ENCODE results near the gene PDHX.

DNA sequence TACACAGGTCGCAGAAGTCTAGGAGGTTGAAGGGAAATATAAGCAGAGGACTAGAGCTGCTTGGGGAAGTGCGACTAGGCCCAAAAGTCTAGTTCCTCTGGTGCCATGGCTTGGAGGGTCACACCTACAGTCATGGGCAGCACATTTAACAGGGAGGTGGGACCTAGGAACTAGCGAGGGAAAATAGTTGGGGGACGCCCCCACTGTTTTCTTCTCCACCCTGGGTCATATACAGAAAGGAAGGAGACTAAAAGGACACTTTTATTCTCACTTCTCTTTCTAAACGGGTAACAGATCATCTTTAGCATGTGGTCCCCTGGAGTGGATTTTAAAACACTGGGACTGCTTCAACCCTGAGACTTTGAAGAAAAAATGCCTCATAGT, 16.8 kb upstream of the PDHX start:
- no peak for TF ChIP-seq EP300 (IDR thresholded peaks at IDR 0.05)
- TF ChIP-seq, protein P1, sequence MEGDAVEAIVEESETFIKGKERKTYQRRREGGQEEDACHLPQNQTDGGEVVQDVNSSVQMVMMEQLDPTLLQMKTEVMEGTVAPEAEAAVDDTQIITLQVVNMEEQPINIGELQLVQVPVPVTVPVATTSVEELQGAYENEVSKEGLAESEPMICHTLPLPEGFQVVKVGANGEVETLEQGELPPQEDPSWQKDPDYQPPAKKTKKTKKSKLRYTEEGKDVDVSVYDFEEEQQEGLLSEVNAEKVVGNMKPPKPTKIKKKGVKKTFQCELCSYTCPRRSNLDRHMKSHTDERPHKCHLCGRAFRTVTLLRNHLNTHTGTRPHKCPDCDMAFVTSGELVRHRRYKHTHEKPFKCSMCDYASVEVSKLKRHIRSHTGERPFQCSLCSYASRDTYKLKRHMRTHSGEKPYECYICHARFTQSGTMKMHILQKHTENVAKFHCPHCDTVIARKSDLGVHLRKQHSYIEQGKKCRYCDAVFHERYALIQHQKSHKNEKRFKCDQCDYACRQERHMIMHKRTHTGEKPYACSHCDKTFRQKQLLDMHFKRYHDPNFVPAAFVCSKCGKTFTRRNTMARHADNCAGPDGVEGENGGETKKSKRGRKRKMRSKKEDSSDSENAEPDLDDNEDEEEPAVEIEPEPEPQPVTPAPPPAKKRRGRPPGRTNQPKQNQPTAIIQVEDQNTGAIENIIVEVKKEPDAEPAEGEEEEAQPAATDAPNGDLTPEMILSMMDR (IDR thresholded peaks at IDR 0.05), result no peak
- no peak for TF ChIP-seq POLR2A (IDR thresholded peaks at IDR 0.05)

Data from ovary (tissue), 3 donors.